Stimulated activated naive CD4-positive, alpha-beta T cell treated with Interleukin-2 at 50 U/mL for 16 hours (primary cell): ENCODE measurements around the gene MRPL55.
A peak's percentile ranks its signal among the peaks of the same experiment; 100 is the strongest.

ENCODE experiments used
- DNase-seq: peaks from one replicate; lab custom pipeline; 2025; lab: John Stamatoyannopoulos, UW

MRPL55 gene

DNA sequence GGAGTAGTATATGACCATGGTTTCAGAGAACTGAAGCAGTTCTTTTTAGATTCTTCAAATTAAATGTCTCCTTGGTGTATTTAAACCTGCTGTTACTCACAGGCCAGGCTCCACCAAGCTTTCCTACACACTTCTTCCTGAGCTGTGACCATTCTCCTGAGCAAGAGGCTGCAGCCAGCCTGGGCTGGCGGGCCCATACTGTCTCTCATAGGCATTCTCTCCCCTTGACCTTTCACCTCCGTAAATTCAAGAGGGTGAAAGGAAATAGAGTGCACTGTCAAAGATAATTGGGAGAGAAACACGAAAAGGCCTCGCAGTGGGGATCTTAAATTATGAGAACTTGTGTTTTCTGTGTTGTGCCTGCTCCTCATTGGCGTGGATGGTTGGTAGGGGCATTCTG is 24.3 kb downstream of the MRPL55 start:
- DNase-seq, result no peak

DNA sequence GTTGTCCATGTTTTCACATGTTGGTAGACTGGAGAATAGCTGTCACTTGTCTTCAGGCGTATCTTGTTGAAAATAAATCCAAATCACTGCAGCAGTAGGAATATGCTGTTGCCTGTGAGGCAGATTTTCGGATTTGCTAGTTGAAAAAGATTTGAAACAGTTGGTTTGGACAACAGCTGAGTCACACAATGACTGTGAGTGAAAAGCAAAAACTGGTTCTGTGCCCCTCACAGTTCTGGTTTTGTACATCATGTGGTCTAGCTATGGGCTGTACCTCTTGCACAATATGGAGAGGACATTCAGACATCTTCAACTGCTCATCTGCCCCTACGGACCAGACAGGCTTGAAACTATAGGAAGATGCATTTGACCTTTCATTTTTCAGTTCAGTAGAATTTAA is 24.8 kb downstream of the MRPL55 start:
- DNase-seq, result no peak

DNA sequence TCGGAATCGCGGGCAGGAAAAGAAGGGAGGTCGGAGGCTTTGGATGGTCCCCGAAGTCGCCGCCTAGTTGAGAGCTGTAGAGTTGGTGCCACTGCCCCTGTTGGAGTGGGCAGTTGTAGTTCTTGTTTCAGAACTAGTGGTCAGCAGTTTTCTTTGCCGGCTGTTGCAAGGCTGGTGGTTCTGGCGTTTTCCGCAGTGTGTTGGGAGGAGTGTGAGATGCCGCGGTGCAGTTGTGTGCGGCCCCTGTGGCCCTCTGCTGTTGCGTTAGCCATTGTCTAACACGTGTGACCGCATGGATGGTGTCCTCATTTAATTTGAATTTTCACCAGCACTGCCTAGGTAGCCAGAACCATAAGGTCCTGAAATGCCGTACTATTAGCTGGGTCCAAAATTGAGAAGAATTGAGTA is 25.2 kb downstream of the MRPL55 start:
- no peak for DNase-seq

DNA sequence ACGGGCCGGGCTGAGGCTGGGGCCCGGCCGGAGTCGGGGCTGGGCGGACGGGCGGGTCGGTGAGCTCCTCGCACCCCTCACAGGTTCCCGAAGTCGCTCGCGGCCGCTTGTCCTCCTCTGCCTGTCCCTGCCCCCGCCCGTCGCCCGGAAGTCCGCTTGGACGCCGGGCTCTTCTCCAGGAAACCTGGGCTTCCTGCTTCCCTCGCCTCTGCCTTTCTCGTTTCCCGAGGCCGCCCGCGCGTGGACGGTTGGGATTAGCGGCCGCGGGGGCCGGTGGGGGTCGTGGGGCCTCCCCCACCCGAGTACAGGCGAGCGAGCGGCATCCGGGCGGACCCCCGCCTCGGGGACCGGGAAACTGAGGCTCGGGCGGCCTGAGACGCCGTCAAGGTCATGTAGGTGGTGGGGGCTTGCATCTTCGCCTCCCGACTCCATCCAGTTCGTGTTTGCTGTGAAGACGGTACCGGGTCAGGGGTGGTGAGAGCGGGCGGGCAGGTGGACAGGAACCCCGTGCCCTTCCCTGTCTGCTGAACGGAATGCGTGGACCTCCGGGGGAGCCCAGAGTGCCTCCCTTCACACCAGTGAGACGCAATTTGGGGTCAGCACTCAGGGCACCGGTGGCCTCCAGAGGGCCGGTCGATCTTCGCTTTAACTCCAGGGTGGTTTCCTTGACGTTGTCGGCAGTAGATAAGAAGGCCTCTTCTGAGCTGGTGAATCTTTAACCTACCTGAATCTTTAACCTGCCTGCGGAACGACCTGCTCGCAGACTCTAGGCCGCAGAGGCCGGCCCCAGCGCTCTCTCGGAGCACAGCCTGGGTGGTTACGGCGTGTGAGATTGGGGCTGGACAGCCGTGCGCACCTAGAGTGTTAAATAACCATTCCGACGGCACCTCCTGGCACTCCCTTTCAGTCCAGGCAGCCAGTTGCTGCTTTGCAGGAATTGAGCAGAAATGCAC is 25.9 kb downstream of the MRPL55 start:
- DNase-seq, result peak; percentile 44

DNA sequence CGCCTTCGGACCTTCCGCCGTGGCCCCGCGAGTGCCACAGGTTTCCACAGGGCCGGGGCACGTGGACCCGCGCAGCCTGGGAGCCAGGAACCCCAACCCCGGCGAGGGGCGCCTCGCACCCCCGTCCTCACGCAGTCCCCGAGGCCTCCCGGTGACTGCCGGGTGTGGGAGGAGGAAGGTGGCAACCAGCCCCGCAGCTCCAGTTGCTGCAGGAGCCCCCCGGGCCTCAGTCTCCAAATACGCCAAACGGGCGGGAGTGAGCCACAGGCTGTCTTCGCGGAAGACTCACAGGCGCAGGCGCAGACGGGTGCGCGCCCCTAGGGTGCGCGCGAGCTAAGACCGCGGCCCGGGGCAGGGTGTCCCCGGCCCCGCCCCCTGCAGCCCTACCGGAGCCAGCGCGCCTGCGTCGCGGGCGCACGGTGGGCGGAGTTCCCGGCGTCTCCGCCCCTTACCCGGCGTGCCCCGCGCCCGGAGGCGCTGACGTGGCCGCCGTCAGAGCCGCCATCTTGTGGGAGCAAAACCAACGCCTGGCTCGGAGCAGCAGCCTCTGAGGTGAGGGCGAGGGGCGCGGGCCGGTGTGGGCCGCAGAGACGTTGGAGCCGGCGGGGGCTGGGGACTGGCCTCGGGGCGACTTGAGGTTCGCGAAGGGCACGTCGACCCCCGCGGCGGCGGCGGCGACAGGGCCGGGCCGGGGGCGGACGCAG is 26.7 kb downstream of the MRPL55 start, which contains the start of gene ARF1:
Gene ARF1 (plus strand): TSS at position 495 of the 704 bp plus-strand sequence. CDS start 14,407 bp downstream, outside the sequence.
- DNase-seq, result peak; percentile 81

DNA sequence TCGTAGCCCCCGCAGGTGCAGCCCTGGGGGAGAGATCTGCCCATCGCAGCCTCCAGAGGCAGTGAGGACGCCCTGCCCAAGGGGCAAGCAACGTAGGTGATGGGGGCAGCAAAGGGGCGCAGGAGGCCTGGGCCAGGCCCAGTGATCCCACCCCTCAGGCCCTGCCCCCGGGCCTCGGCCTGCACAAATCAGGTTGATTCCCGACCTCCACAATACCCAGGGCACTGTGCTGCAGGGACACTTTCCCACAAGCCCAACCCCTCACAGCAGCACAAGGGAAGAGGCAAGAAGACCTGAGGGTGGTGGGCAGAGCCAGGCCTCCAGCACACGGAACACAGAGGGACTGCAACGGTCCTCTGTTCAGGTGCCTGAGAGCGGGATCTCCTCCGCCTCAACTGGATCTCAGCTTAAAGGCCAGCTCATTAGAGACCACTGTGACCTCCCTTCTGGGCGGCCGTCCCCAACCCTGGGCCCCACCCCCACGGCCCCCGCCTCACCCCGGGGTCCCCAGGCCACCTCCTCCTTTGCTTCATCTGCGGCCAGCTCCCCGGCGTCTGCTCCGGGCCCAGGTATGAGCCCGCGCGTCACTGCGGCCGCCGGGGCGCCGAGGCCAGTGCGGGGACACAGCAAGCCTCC is 27.4 kb downstream of the MRPL55 start:
- no peak for DNase-seq

DNA sequence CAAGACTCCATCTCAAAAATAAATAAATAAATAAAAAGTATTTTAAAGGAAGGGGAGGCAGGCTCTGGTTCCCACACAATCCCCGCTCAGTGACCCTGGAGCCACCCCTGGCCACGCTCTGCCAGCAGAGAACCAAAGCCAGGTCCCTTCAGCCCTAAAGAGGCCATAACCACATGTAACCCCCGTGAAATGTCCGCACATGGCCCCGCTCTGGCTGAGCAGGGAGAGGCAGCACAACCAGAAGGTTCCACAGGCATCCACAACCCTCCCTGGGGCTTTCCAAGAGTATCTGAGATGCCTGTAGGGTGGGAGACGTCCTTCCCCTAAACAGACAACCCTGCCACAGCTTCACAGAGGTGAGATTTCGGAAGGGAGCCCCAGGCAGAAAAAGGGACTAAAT is 28.0 kb downstream of the MRPL55 start:
- DNase-seq, result no peak

DNA sequence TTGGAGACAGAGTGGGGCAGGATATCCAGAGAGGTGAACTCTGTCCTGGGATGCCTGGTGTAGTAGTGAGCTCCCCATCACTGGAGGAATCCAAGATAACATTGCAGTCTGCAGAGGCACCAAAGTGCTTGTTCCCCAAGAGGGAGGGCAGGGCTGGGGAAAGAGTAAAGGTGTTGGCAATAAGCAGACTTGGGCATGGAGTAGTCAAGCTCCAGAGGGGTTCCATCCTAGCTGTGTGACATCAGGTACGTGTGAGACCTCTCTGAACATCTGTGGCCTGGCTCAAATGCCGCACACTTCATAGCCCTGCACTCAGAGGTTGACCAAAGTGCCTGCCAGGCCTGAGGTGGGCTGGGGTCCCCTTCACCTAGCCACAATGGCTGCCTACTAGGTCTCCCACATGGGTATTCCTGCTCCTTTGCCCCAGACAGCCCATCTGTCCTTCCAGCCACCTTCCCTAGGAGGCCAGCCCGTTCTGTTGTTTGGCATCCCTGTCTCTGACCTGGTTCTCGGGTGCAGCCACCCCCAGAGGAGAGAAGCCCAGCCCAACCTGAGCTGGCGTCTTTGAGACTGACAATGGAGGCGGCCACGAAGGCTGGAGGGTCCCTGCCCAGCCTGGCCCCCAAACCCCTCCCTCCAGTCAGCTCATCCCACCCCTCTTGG is 29.4 kb downstream of the MRPL55 start:
- DNase-seq, result no peak

DNA sequence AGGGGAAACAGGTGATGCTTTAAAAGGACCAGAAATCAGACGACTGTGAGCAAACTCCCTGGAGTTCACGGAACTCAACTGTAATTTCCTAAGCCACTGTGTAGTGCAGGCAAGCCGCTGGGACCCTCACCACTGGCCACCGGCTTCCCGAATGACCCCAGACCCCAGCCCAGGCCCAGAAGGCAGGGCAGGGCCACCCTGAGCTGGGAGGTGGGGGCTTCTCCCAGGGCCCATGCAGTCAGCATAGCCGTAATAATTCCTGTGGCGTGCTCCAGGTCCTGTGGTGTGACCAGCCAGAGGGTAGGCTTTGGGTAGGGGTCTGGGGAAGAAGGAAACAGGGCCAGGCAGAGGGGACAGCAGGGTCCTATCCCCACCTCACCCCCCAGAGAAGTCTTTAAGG is 30.1 kb downstream of the MRPL55 start:
- DNase-seq, result no peak

DNA sequence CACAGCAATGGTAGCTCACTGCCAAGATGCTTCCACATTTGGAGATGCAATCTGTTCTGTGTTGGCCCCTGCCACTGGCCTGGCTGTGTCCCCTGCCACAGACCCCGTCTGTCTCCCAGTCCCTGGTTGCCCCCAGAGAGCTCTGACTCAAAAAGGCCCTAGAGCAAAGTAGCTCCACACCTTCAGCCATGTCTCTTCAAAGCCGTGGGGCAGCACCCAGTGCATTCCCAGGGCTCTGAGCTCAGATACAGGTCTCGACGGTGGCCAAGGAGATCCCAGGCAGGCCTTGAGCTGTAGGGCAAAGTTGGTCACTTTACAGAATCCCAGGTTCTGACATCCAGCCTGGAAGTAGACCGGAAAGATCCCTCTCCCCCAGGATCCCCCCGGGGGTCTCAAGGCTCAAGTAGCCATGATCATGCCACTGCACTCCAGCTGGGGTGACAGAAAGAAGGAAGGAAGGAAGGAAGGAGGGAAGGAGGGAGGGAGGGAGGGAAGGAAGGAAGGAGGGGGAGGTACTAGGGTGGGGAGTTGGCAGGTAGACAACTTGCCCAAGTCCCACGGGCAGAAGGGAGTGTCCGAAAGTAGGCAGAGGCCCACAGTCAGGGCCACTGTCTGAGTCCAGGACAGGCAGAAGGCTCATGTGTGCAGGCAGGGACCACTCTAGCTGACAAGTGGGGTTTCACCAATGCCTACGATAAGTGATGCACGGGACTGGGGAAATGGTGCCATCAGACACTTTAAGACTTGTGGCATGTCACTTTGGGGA is 31.4 kb downstream of the MRPL55 start:
- DNase-seq, result no peak

DNA sequence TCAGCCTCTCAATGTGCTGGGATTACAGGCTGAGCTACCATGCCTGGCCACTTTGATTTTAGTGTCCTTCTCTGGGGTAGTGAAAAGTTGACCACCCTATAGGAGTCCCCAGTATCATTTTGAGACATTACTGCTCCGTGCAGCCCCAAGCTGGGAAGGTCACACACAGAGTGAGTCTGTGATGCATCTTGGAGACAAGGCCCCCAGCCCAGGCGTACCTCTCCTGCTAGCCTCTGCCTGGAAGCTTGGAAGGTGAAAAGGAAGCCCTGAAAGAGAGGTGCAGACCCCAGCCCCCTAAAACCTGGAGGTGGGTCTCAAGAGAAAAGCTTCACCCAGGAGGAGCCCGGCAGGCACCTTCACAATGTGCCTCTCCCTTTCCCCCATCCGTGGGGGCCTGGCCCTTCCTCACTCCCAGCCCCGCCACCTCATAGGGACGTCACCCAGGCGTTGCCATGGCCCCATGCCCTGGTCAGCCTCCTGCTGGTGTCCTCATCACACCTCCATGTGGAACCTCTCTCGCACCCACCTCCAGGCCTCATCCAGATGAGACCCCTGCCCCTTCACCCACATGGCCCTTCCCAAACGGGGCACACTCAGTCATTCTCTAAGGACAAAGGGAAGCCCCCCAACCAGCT is 32.2 kb downstream of the MRPL55 start:
- DNase-seq, result no peak

DNA sequence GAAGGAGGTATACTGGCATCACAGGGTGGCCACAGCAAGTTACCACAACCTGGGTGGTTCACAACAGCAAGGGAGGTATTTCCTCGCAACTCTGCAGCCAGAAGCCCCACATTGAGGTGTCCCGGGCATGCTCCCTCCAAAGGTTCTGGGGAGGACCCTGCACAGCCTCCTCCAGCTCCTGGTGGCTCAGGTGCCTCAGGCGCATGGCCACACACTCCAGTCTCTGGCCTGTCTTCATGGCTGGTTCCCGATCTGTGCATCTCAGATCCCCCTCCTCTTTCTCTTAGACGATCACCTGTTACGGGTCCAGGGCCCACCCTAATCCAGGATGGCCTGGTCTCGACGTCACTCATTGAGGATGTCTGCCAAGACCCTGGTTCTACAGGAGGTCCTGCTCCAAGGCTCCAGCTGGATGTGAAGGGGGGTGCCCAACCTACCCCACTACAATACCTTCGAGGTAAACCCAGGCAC is 33.3 kb downstream of the MRPL55 start:
- no peak for DNase-seq

DNA sequence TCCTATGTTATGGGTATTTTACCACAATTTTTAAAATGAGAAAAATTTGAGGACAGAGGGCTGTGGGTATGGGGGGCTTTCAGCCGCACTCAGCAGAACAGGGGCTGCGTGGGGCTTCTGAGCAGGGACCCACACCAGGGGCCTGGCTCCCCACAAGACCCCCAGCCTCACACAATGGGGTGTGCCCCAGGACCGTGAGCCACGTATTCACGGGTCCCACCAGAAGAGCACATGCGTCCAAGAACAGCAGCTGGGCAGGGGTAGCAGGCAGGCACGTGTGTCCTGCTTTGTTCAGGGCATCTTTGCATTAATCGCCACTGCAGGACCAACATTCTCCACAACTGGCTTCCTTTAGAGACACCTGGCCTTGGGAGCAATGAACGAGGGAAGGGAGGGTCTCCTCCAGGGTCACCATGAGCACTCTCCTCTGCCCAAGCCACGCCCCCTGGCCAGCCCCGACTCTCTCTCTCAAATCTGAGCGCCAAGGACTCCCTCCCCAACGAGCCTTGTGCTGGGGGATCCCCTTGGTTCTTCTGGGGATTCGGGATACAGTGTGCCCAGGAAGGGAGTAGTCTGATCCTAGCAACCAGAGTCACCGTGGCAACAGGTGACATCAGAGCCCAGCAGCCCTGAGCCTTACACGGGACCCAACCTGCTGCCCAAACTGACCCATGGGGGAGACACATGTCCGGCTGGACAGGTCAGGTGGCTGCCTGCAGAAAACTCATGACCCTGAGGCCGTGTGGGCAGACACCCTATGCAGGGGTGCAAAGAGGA is 34.0 kb downstream of the MRPL55 start:
- no peak for DNase-seq

DNA sequence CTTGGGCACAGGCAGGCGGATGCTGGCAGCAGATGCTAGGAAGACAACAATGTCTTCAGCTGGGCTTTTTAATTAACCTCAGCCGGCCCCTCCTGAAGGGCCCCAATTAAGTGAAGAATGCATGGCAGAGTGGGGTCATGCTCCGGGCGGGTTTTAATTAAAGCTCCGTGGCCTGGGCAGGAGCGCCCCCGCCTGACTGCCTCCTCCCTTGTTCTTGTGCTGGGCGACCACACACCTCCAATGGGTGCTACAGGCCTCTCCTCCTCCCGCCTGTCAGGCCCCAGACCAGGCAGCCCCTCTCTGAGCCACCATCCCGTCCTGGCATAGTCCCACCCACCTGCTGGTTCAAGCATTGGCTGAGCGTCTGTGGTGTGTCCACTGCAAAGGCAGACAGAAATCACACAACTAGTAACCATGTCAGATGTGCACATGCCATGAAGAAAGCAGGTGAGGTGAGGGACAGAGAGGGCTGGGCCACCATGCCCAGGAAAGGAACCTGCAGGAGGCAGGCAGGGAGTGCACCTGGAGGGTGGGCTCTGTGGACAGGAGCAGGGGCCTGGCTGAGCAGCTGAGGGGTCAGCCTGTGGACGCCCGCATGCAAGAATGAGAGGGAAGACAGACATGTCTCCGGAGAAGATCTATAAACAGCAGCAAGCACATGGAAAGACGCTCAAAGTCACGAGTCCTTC is 35.1 kb downstream of the MRPL55 start:
- DNase-seq, result no peak

DNA sequence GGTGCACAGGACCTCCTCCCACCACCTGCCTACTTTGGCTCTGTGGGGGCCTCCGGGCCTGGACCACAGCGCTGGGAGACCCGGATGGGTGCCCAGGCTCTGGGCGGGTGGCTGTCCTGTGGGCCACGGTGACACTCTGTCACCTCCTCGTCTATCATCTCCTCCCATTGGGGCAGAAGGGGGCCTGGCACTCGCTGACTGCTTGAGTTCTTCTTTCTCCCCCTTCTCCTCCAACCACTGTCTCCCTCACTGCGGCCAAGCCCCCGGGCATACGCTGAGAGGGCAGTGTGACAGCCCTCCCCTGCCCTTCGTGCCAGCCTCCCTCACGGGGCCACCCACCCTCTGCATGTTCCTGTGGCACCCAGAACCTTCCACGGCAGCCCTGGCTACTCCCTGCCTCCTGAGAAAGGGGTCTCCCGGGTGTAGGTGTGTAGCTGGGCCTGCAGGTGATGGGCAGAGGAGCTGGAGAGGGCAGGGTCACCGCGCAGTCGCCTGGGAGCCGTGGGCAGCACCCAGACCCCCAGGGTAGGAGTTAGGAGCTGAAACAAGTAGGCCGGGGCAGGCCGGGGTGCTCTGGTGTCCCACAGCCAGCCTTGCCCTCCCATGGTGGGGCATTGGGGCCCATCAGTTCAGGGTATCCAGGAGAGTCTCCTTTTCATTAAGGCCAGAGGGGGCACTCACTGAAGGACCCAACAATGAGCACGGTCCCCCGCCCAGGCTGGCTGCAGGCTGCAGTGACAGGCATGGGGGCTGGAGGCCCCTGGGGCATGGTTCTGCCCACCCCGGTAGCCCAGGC is 35.8 kb downstream of the MRPL55 start:
- DNase-seq, result no peak

DNA sequence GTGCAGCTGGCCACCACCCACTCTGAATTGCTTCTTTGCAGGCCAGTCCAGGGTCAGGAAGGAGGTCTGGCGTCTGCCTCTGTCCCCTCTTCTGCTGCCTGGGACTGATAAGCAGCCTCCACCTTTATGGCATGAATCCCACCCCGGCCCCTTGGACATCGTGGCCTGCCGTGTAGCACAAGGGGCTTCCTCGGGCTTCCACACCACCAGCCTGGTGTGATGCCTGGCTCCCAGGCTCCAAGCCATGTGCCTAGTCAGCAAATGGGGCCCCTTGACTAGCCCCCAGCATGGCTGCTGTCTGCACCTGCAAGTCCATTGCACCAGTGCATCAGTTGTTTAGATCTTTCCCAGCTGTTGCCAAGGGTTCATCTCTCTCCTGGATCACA is 36.4 kb downstream of the MRPL55 start:
- no peak for DNase-seq

DNA sequence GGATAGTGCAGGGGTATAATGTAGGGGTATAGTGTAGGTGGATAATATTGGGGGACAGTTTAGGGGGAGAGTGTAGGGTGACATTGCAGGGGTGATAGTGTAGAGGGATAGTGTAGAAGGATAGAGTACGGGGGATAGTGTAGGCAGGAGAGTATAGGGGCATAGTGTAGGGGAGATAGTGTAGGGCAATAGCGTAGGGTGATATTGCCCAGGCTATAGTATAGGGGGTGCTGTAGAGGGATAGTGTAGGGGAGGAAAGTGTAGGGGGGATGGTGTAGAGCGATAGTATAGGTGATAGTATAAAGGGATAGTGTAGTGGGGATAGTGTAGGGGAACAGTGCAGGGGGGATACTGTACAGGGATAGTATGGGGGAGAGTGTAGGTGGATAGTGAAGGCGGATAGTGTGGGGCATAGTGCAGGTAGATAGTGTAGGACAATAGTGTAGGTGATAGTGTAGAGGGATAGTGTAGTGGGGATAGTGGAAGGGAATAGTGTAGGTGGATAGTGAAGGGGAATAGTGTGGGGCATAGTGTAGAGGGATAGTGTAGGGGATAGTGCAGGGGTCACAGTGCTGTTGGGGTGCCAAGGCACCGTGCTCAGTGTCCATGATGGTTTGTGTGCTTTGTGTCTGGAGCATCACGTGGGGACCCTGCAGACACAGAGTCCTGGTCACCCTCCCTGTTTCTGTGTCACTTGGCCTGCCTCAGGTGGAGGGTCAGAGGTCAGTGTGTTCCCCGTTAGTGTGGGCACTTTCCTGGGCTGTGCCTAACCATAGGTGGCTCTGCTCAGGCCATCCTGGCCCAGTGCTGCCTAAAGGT is 37.1 kb downstream of the MRPL55 start:
- DNase-seq, result no peak

DNA sequence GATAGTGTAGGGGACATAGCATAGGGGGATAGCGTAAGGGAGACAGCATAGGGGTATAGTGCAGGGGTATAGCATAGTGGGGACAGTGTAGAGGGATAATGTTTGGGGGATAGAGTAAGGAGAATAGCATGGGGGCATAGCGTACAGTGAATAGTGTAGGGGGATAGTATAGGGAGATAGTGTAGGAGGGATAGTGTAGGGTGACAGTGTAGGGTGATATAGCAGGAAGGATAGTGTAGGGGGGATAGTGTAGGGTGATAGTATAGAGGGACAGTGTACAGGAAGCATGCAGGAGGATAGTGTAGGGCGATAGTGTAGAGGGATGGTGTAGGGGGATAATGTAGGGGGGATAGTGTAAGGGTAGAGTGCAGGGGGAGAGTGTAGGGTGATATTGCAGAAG is 38.2 kb downstream of the MRPL55 start:
- DNase-seq, result no peak
